AG09309 (cell line): ENCODE data around the gene GATAD2B.

Experiments
- DNase-seq: peaks from one replicate; pipeline ENCODE4 v3.0.0-alpha.2; 2010; ENCODE audit warnings: low read depth
- H3K4me3 ChIP-seq: 2 replicates; pipeline ENCODE4 v1.5.1; 2011; ENCODE audit warnings: mild to moderate bottlenecking, low read depth, low read length, moderate library complexity; ENCODE audit not compliant: control insufficient read depth
- CTCF ChIP-seq: IDR thresholded peaks from 2 replicates; pipeline ENCODE4 v1.5.1; 2011; ENCODE audit warnings: mild to moderate bottlenecking, low read depth, low read length, inconsistent platforms; ENCODE audit not compliant: insufficient read depth, control insufficient read depth; ENCODE audit errors: missing control alignments

GATAD2B gene

GRCh38 chr1:153958961-153959260 lies 36.1 kb upstream of the GATAD2B start:
- no peak for DNase-seq
- H3K4me3 ChIP-seq: peak overlapping the region; percentile 97
- TF ChIP-seq CTCF: no peak

GRCh38 chr1:153958111-153958960 lies 35.6 kb upstream of the GATAD2B start, which contains the start of gene CRTC2:
TSS of gene CRTC2 (minus strand) at chr1:153958612. CDS start at chr1:153958497, 115 bp downstream.
- DNase-seq: peak; percentile 93
- peak within 1 kb of the TSS; percentile 97 for H3K4me3 ChIP-seq
- no peak for TF ChIP-seq CTCF

- no peak for DNase-seq
- peak overlapping the region; percentile 97 for H3K4me3 ChIP-seq
- no peak for TF ChIP-seq CTCF
These were observed 35.0 kb upstream of the GATAD2B start for GRCh38 chr1:153957744-153958110.

GRCh38 chr1:153956997-153957715 lies 34.4 kb upstream of the GATAD2B start:
- peak overlapping the region; percentile 97 for H3K4me3 ChIP-seq
- TF ChIP-seq CTCF: no peak
- no peak for DNase-seq

GRCh38 chr1:153954826-153955225 lies 32.1 kb upstream of the GATAD2B start:
- no peak for DNase-seq
- no peak for TF ChIP-seq CTCF
- no peak overlapping the region for H3K4me3 ChIP-seq

- H3K4me3 ChIP-seq: no peak overlapping the region
- TF ChIP-seq CTCF: no peak
These were observed 31.1 kb upstream of the GATAD2B start for GRCh38 chr1:153953859-153954365.

More at GRCh38 chr1:153953859-153954365, 31.1 kb upstream of the GATAD2B start:
- DNase-seq: no peak
